HL-60 (cell line): Measurements from ENCODE around the gene TRAPPC14.
A peak's percentile ranks its signal among the peaks of the same experiment; 100 is the strongest.
"Not testable (repeated sequence)": the region's sequence is repeated elsewhere in the genome, so short reads cannot be mapped to it uniquely, and the experiment has no call there.

Experiments used
- DNase-seq, 2 experiments: peaks; one replicate each; pipeline ENCODE4 v3.0.0-alpha.2; 2010 to 2020; ENCODE audit warnings: low read depth in 1 of 2, low spot score in 1 of 2
- H3K27ac ChIP-seq: fragments of 250-450 bp; sonication (Bioruptor Pico); replicated peaks from 2 replicates; pipeline ENCODE4 v1.5.1; 2020; ENCODE audit warnings: mild to moderate bottlenecking, moderate library complexity
- H3K27me3 ChIP-seq: fragments of 250-450 bp; sonication (Bioruptor Pico); 2 replicates; pipeline ENCODE4 v1.5.1; 2021; ENCODE audit warnings: mild to moderate bottlenecking, moderate library complexity; ENCODE audit not compliant: insufficient read depth, poor library complexity, severe bottlenecking
- H3K4me3 ChIP-seq: replicated peaks from 2 replicates; pipeline ENCODE4 v1.5.1; 2011; ENCODE audit warnings: mild to moderate bottlenecking, control low read depth, low read length; ENCODE audit not compliant: insufficient read depth
- CTCF ChIP-seq: IDR thresholded peaks from one replicate; pipeline ENCODE4 v1.5.1; 2011; ENCODE audit warnings: low read length, control low read depth, inconsistent platforms; ENCODE audit not compliant: insufficient read depth
- GABPA ChIP-seq: IDR thresholded peaks from 2 replicates; pipeline ENCODE4 v1.6.1; 2012; ENCODE audit warnings: low read depth
- POLR2AphosphoS5 ChIP-seq: IDR thresholded peaks from 2 replicates; pipeline ENCODE4 v1.6.1; 2012; ENCODE audit warnings: low read depth
- REST ChIP-seq: IDR thresholded peaks from 2 replicates; pipeline ENCODE4 v1.6.1; 2012; ENCODE audit warnings: low read depth; ENCODE audit not compliant: insufficient replicate concordance
- SPI1 ChIP-seq: IDR thresholded peaks from 2 replicates; pipeline ENCODE4 v1.6.1; 2012; ENCODE audit warnings: low read depth, mild to moderate bottlenecking, borderline replicate concordance

TRAPPC14 gene

GRCh38 chr7:100130608-100131453 lies 27.7 kb downstream of the TRAPPC14 start:
- peak in 1 of 2 experiments; percentile 76 for DNase-seq
- TF ChIP-seq POLR2AphosphoS5 (no peak), SPI1 (no peak), REST (no peak), GABPA (no peak), CTCF (peak; percentile 56)
- Histone ChIP-seq H3K27ac (no peak overlapping the region), H3K4me3 (no peak overlapping the region), H3K27me3 (no peaks in the 10 kb centered on the region)

GRCh38 chr7:100130220-100130607 lies 28.3 kb downstream of the TRAPPC14 start:
- DNase-seq, H3K4me3 ChIP-seq, H3K27ac ChIP-seq: not testable (repeated sequence)

GRCh38 chr7:100128637-100128963 lies 29.9 kb downstream of the TRAPPC14 start:
- TF ChIP-seq CTCF (no peak), REST (no peak), POLR2AphosphoS5 (no peak), SPI1 (no peak), GABPA (no peak)
- no peak for DNase-seq
- H3K4me3 ChIP-seq: no peak overlapping the region
- no peak overlapping the region for H3K27ac ChIP-seq
- H3K27me3 ChIP-seq: no peaks in the 10 kb centered on the region

More at GRCh38 chr7:100130220-100130607, 28.3 kb downstream of the TRAPPC14 start:
- not testable (repeated sequence) for H3K27me3 ChIP-seq

- DNase-seq: no peak
- TF ChIP-seq REST (no peak), CTCF (no peak), POLR2AphosphoS5 (no peak), SPI1 (no peak), GABPA (no peak)
- Histone ChIP-seq H3K4me3 (peak overlapping the region; percentile 83), H3K27ac (peak overlapping the region; percentile 96), H3K27me3 (no peaks in the 10 kb centered on the region)
Measured at GRCh38 chr7:100127866-100128636, 30.5 kb downstream of the TRAPPC14 start.
